Stimulated activated CD8-positive, alpha-beta memory T cell treated with anti-CD3 and anti-CD28 coated beads, Interleukin-7, amount 100 ng/mL, for 4 hours (primary cell): Measurements from ENCODE around the gene CCND3.

Source experiments
- DNase-seq, 2 donors: peaks; one replicate each; pipeline ENCODE4 v3.0.0-alpha.2; 2020; ENCODE audit warnings: low read depth in 2 of 2

Gene CCND3

GRCh38 chr6:41921712-41921998 is 20.0 kb downstream of the CCND3 start:
- no peak for DNase-seq

- DNase-seq, result peak; percentile 88 to 91
Observed at GRCh38 chr6:41920921-41921711, 20.5 kb downstream of the CCND3 start, which contains the start of the genes BYSL and MED20. TSS of gene BYSL (plus strand) at chr6:41921499. CDS start at chr6:41921563, 64 bp downstream. TSS of gene MED20 (minus strand) at chr6:41921139. CDS start at chr6:41921018, 121 bp downstream.

DNA sequence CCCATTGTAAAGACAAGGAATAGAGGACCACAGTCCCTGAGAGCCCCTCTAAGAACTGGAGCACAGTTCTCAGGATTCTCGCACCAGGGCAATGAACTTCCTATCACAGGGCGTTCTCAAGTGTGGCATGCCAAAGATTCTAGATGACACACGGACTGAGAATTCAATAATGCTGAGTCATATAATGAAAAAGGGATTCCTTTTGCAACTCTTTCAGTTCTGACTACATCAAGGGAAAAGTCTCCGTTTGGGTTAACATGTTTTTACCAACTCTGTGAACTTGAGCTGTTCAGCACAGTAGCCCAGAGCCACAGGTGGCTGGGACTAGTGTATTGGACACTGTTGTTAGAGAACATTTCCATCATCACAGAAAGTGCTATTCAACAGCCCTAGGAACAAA is 24.1 kb downstream of the CCND3 start:
- no peak for DNase-seq

DNA sequence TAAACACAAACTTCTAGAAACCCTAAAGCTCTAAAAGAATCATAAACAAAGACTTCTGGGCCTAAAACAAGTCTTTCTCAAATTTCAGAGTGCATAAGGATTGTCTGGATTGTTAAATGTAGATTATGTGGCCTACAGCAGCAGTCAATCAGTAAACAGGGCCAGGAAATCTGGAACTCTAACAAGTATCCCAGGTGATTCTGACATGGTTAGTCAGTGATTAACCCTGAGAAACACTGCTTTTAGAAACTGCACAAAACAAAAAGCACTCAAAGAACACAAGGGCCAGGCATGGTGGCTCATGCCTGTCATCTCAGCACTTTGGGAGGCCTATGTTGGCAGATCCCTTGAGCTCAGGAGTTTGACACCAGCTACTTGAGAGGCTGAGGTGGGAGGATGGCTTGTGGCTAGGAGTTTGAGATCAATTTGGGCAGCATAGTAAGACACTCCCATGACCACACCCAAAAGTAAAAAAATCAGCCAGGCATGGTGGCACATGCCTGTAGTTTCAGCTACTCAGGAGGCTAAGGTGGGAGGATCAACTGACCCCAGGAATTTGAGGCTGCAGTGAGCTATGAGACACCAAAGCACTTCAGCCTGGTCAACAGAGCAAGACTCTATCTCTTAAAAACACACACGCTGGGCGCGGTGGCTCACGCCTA is 26.6 kb downstream of the CCND3 start:
- no peak for DNase-seq

GRCh38 chr6:41914343-41914742 is 27.3 kb downstream of the CCND3 start:
- DNase-seq, result no peak

GRCh38 chr6:41909727-41910126 is 31.9 kb downstream of the CCND3 start:
- no peak for DNase-seq

GRCh38 chr6:41901882-41902519 is 39.6 kb downstream of the CCND3 start:
- DNase-seq, result peak in 1 of 2 donors; percentile 49

DNA sequence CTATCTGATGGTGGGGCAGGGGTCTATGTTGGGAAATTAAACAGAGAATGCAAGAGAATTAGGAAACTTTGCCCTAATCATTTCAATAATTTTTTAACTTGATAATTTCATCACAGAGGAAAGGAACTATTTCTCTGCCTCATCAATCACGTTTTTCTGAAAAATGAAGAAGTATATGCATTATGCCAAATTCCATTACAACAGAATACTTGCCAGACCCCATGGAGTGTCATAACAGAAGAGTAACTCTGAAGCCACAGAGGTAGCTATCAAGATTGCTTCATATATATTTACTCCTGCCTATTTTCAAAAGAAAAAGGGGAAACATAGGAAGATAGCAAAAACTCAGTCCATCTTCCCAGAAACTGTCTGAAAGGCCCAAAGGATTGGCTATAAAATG is 40.7 kb downstream of the CCND3 start:
- DNase-seq, result no peak

DNA sequence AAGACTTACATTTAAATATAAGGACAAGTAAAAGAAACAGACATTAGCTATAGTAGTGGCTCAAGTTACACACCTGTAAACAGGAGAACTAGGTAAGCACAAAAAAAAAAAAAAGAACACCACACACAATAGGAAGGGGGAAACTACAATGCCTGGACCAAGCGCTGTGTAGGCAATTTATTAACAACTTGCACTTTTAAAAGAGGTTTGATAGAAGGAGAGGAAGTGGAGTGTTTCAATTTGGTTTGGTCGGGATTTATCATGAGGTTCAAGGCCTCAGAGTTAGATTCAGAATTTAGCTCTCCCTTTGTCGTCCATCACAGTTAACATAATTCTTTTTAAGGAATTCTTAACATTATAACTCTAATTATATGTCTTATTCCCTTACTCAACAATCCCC is 45.3 kb downstream of the CCND3 start:
- no peak for DNase-seq

DNA sequence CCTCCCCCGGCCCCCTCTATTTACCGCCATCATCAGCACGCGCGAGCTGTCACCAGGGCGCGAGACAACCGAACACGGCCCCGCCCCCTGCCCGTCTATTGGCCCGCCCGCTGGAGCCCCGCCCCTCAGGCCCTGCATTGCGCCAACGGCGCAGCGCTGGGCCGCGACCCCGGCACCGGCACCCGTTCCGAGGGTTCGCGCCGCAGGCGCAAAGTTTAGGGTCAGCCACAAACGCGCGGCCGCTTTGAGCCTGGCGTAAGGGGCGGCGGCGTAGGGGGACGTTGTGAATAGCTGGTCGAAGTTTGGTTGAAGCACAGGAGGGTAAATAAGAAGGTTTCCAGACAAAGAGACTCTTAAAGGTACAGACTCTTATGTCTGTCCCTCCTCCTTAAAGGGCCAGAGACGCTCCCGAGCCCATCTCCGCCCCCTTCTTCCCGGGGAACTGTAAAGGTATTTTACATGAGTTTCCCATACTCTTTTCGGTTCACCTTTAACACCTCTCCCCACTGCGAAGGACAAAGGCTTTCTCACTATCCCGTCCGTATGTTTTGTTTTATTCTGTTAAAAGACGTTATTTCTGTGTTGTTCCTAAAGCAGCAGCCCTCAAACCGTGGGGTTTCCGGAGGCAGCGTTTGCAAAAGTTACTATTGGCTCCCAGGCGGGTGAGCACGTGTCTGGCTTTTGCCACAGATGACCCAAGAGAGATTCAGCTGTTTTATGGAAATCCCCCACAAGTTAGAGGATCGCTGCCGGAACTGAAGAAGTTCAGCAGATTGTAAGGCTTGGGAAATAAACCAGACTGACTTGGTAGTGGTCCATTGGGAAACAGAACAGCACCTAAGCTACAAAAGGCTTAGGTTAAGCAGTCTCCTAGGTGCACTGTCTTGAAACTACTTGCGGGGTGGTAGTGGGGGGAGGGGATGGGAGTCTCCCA is 46.0 kb downstream of the CCND3 start, which contains the start of gene USP49:
Gene USP49 (minus strand): TSS at position 76 of the 934 bp plus-strand sequence. CDS start 88,392 bp downstream, outside the sequence.
- peak; percentile 82 to 87 for DNase-seq

DNA sequence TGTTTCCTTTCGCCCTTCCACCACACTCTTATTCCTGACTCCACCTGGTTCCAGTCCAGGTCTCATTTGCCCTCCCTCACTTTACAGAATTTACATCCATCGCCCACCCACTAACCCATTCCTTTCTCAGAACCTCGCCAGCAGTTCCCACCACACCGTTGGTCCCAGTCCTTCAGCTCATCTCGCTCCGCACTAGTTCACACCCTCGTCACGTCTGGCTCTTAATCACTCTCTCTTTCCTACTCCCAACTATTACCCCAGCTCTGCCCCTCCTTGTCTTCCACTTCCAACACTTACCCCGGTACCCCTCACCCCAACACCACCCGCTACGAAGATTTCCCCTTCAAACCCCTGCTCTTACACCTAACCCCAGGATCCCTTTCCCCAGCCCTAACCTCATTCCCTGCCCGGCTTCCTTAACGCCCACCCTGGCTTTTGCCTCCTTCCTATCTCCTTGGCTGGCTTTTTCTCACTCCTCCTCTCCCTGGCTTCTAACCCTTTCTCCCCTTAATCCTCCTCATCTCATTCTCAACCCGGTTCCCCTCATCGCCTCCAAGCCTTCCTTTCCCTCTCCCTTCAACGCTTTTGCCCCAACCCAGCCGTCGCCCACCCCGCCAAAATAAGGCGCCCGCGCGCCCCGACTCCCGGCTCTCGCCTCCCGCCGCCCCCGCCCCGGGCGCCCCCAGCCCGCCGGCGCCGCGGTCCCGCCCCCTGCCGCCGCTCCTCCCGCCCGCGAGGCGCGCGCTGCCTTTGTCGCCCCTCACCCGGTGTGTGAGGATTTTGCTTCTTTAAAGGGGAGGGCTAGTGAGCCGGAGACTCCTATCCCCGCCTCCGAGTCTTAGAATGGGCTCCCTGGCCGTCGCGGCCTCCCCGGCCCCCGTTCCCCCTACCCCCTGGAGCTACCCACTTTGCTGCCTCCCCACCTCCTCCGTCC is 47.0 kb downstream of the CCND3 start:
- DNase-seq, result peak in 1 of 2 donors; percentile 0

- DNase-seq, result no peak
Observed at GRCh38 chr6:41892921-41893564, 48.6 kb downstream of the CCND3 start.

- no peak for DNase-seq
Observed at GRCh38 chr6:41887331-41887751, 54.3 kb downstream of the CCND3 start.

- DNase-seq, result no peak
Observed at GRCh38 chr6:41885930-41886329, 55.7 kb downstream of the CCND3 start.

DNA sequence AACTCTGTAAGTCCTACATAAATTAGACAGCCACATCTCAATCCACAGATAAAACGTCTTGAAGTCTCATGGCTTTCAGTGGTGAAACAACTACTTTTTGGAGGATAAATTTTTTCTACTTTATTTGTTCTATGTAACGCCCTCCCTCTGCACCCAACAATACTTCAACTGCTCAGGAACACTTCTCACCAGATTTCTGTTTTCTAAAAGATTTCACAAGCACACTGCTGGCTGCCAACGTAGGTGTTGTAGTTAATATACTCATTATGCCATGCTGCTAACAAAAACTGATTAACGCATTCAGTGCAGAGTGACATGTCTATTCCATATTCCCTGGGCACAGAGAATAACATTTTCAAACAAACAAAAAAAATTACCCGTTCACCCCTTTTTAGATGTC is 56.7 kb downstream of the CCND3 start:
- DNase-seq, result no peak
